ENCODE measurements around the gene OXLD1.

GRCh38 chr17:81659038-81659437, 7.4 kb downstream of the OXLD1 start:
- TF ChIP-seq ATF3 (IDR thresholded peaks at IDR 0.05) (no peak), CTCF (IDR thresholded peaks at IDR 0.05; ENCODE audit: low read depth, low read length, missing input control) (no peak), SP1 (IDR thresholded peaks at IDR 0.05) (no peak), EGR1 (IDR thresholded peaks at IDR 0.05; ENCODE audit: low read depth in 2 of 2) (no peak), REST (IDR thresholded peaks at IDR 0.05) (no peak), YY1 (IDR thresholded peaks at IDR 0.05) (no peak), MAX (IDR thresholded peaks at IDR 0.05) (no peak), JUND (IDR thresholded peaks at IDR 0.05) (no peak), RXRA (IDR thresholded peaks at IDR 0.05) (no peak), HNF4G (IDR thresholded peaks at IDR 0.05) (no peak)
